Measurements from ENCODE around the gene NDUFB6. TPM values are rescaled to one million over a fixed set of nuclear protein-coding genes. Genes with fewer than 3 reads are reported as not detected.

NDUFB6 gene
- total RNA-seq, 1 experiment from 2014 or later = 56.0 TPM

GRCh38 chr9:32516241-32516640 lies 56.7 kb downstream of the NDUFB6 start:
- no peak for DNase-seq (ENCODE audit: low spot score)
- no peak for ATAC-seq
- Mint-ChIP-seq H3K27me3 (ENCODE audit: low read depth) (no peaks in the 10 kb centered on the region; the same call in 1 of the 2 replicates), H3K36me3 (peaks cover 76% of the 10 kb centered on the region), H3K27ac (no peak overlapping the region), H3K4me3 (no peak overlapping the region), H3K4me1 (no peaks in the 10 kb centered on the region), H3K9me3 (peaks cover 71% of the 10 kb centered on the region)
- ChIA-PET CTCF (interaction anchor here (1.7 kb wide), 1 partner anchor 10 kb away, joined by 7 read pairs; the partner anchor contains the start of gene RIGI), POLR2A (no interaction called here)
- TF ChIP-seq, protein P1, sequence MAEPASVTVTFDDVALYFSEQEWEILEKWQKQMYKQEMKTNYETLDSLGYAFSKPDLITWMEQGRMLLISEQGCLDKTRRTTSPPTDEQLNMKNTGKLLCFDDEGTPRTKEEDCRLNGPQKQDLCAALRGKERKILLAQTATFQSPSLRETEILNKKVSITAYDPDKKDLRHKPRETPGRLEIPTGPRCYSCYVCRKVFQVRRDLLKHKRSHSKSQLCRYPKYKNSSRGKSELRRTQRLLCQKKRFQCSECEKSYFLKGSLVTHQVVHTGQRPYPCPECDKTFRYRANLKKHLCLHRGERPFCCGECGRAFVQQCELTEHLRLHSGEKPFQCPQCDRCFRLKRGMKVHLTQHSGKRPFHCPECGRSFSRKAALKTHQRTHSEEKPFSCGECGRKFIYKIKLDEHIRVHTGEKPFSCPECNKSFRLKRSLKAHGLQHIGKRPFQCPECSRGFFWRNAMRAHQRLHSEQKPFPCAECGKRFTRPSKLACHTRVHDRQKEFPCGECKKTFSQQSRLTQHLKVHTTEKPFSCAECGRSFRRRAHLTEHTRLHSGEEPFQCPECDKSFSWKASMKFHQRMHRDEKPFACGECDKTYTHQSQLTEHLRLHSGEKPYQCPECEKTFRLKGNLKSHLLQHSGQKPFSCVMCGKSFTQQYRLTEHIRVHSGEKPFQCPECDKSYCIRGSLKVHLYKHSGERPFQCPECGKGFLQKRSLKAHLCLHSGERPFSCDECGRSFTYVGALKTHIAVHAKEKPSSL (CRISPR knock-in tag; conservative IDR thresholded peaks at IDR 0.05) = no peak
- TF ChIP-seq, protein P2, sequence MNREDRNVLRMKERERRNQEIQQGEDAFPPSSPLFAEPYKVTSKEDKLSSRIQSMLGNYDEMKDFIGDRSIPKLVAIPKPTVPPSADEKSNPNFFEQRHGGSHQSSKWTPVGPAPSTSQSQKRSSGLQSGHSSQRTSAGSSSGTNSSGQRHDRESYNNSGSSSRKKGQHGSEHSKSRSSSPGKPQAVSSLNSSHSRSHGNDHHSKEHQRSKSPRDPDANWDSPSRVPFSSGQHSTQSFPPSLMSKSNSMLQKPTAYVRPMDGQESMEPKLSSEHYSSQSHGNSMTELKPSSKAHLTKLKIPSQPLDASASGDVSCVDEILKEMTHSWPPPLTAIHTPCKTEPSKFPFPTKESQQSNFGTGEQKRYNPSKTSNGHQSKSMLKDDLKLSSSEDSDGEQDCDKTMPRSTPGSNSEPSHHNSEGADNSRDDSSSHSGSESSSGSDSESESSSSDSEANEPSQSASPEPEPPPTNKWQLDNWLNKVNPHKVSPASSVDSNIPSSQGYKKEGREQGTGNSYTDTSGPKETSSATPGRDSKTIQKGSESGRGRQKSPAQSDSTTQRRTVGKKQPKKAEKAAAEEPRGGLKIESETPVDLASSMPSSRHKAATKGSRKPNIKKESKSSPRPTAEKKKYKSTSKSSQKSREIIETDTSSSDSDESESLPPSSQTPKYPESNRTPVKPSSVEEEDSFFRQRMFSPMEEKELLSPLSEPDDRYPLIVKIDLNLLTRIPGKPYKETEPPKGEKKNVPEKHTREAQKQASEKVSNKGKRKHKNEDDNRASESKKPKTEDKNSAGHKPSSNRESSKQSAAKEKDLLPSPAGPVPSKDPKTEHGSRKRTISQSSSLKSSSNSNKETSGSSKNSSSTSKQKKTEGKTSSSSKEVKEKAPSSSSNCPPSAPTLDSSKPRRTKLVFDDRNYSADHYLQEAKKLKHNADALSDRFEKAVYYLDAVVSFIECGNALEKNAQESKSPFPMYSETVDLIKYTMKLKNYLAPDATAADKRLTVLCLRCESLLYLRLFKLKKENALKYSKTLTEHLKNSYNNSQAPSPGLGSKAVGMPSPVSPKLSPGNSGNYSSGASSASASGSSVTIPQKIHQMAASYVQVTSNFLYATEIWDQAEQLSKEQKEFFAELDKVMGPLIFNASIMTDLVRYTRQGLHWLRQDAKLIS (CRISPR knock-in tag; IDR thresholded peaks at IDR 0.05; ENCODE audit: borderline replicate concordance) = no peak
- TF ChIP-seq GABPB1 (CRISPR knock-in tag; IDR thresholded peaks at IDR 0.05) = no peak
- no peak for TF ChIP-seq GRHL2 (CRISPR knock-in tag; IDR thresholded peaks at IDR 0.05; ENCODE audit: insufficient replicate concordance, severe bottlenecking)
- no peak for TF ChIP-seq SMAD3 (CRISPR knock-in tag; IDR thresholded peaks at IDR 0.05; ENCODE audit: borderline replicate concordance)
- TF ChIP-seq, protein P3, sequence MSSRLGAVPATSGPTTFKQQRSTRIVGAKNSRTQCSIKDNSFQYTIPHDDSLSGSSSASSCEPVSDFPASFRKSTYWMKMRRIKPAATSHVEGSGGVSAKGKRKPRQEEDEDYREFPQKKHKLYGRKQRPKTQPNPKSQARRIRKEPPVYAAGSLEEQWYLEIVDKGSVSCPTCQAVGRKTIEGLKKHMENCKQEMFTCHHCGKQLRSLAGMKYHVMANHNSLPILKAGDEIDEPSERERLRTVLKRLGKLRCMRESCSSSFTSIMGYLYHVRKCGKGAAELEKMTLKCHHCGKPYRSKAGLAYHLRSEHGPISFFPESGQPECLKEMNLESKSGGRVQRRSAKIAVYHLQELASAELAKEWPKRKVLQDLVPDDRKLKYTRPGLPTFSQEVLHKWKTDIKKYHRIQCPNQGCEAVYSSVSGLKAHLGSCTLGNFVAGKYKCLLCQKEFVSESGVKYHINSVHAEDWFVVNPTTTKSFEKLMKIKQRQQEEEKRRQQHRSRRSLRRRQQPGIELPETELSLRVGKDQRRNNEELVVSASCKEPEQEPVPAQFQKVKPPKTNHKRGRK (CRISPR knock-in tag; IDR thresholded peaks at IDR 0.05; ENCODE audit: borderline replicate concordance) = no peak
- no peak for TF ChIP-seq ZMAT4 (CRISPR knock-in tag; IDR thresholded peaks at IDR 0.05)
- no peak for TF ChIP-seq ATF2 (CRISPR knock-in tag; IDR thresholded peaks at IDR 0.05; ENCODE audit: borderline replicate concordance, low read depth)
- no peak for TF ChIP-seq NR1H2 (CRISPR knock-in tag; IDR thresholded peaks at IDR 0.05)

DNA sequence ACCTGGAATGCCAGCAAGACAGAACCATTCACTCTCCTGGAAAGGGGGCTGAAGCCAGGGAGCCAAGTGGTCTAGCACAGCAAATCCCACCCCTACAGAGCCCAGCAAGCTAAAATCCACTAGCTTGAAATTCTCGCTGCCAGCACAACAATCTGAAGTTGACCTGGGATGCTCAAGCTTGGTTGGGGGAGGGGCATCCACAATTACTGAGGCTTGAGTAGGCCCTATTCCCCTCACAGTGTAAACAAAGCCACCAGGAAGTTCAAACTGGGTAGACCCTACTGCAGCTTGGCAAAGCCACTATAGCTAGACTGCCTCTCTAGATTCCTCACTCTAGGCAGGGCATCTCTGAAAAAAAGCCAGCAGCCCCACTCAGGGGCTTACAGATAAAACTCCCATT lies 64.2 kb downstream of the NDUFB6 start:
- H3K4me1 Mint-ChIP-seq = peaks cover 13% of the 10 kb centered on the region
- H3K36me3 Mint-ChIP-seq = peaks cover 19% of the 10 kb centered on the region
- ChIA-PET POLR2A (no interaction called here), CTCF (interaction anchor here (1.5 to 2.7 kb wide), 2 partner anchors 17 to 22 kb away, joined by 4 to 26 read pairs; partner anchors contain the start of gene RIGI)
- H3K4me3 Mint-ChIP-seq = no peak overlapping the region
- H3K27ac Mint-ChIP-seq = no peak overlapping the region
- ATAC-seq (peak; percentile 84), DNase-seq (ENCODE audit: low spot score) (no peak)
- no peaks in the 10 kb centered on the region for H3K27me3 Mint-ChIP-seq (ENCODE audit: low read depth)
- peaks cover 41% of the 10 kb centered on the region for H3K9me3 Mint-ChIP-seq
- TF ChIP-seq FOXJ3 (CRISPR knock-in tag; IDR thresholded peaks at IDR 0.05; ENCODE audit: borderline replicate concordance) (no peak), FOXK1 (CRISPR knock-in tag; IDR thresholded peaks at IDR 0.05) (0 out of 2 replicates have a peak, but pooled peaks have one; percentile 22)

DNA sequence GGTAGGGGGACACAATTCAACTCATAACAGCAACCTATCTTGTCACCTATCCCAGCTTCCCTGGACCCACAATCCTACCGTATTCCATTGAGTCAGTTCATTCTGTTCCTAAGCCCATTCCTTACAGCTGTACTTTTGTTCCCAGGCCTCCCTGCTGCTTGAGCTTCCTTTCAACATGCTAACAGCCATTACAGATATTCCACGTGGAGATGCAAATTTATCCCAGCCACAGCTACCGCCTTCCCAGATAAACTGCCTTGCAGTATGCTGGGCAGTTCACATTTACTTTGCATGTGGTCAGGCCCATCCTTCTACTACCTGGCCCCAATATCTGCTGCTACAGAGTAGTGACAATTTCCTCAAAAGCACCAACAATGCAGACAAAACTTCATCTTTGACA lies 70.0 kb downstream of the NDUFB6 start:
- POLR2A ChIA-PET = interaction anchor here (0.8 kb wide), 1 partner anchor 23 kb away, joined by 3 read pairs; the partner anchor contains the start of gene RIGI
- Mint-ChIP-seq H3K4me3 (no peak overlapping the region), H3K4me1 (peaks cover 9% of the 10 kb centered on the region), H3K36me3 (peaks cover 25% of the 10 kb centered on the region), H3K27me3 (ENCODE audit: low read depth) (no peaks in the 10 kb centered on the region), H3K9me3 (peaks cover 24% of the 10 kb centered on the region), H3K27ac (no peak overlapping the region)
- peak; percentile 65 for ATAC-seq
- CTCF ChIA-PET = interaction anchor here (1.1 to 1.9 kb wide), 4 partner anchors 23 to 124 kb away, joined by 3 to 14 read pairs (median 4); partner anchors contain the start of gene RIGI
- DNase-seq (ENCODE audit: low spot score) = no peak
- TF ChIP-seq ZNF671 (CRISPR knock-in tag; IDR thresholded peaks at IDR 0.05) = no peak
- TF ChIP-seq, protein P4, sequence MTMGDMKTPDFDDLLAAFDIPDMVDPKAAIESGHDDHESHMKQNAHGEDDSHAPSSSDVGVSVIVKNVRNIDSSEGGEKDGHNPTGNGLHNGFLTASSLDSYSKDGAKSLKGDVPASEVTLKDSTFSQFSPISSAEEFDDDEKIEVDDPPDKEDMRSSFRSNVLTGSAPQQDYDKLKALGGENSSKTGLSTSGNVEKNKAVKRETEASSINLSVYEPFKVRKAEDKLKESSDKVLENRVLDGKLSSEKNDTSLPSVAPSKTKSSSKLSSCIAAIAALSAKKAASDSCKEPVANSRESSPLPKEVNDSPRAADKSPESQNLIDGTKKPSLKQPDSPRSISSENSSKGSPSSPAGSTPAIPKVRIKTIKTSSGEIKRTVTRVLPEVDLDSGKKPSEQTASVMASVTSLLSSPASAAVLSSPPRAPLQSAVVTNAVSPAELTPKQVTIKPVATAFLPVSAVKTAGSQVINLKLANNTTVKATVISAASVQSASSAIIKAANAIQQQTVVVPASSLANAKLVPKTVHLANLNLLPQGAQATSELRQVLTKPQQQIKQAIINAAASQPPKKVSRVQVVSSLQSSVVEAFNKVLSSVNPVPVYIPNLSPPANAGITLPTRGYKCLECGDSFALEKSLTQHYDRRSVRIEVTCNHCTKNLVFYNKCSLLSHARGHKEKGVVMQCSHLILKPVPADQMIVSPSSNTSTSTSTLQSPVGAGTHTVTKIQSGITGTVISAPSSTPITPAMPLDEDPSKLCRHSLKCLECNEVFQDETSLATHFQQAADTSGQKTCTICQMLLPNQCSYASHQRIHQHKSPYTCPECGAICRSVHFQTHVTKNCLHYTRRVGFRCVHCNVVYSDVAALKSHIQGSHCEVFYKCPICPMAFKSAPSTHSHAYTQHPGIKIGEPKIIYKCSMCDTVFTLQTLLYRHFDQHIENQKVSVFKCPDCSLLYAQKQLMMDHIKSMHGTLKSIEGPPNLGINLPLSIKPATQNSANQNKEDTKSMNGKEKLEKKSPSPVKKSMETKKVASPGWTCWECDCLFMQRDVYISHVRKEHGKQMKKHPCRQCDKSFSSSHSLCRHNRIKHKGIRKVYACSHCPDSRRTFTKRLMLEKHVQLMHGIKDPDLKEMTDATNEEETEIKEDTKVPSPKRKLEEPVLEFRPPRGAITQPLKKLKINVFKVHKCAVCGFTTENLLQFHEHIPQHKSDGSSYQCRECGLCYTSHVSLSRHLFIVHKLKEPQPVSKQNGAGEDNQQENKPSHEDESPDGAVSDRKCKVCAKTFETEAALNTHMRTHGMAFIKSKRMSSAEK (CRISPR knock-in tag; IDR thresholded peaks at IDR 0.05; ENCODE audit: borderline replicate concordance) = no peak

Data from WTC11 (cell line).